Activated gamma-delta T cell treated with Interleukin-2 at 50 U/mL for 16 hours (primary cell): ENCODE data around the gene TBX1.
"Not testable (repeated sequence)": the region's sequence is repeated elsewhere in the genome, so short reads cannot be mapped to it uniquely, and the experiment has no call there.

ENCODE experiments used
- DNase-seq: peaks from one replicate; pipeline ENCODE4 v3.0.0-alpha.2; 2020

Gene TBX1

GRCh38 chr22:19723232-19723982, 37.2 kb upstream of the TBX1 start, which contains the start of gene GP1BB:
GP1BB (plus strand) TSS chr22:19723539; CDS start chr22:19723570, 31 bp downstream.
- peak; percentile 21 for DNase-seq

DNA sequence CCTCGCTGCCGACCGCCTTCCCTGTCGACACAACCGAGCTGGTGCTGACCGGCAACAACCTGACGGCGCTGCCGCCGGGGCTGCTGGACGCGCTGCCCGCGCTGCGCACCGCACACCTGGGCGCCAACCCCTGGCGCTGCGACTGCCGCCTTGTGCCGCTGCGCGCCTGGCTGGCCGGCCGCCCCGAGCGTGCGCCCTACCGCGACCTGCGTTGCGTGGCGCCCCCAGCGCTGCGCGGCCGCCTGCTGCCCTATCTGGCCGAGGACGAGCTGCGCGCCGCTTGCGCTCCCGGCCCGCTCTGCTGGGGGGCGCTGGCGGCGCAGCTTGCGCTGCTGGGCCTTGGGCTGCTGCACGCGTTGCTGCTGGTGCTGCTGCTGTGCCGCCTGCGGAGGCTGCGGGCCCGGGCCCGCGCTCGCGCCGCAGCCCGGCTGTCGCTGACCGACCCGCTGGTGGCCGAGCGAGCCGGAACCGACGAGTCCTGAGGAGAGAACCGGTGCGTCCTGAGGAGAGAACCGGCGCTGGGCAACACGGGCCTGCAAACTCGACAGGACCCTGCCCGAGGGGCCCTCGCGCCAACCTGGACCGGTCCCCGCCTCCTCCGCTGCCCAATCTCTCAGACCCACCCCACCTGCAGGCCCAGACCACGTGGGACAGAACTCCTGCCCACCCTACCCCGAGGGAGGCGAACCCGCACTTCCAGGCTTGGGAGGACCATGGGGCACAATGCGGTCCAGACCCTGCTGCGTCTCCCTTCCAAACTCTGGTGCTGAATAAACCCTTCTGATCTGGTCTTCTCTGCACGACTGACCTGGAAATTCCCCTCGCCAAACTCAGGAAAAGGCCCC, 36.4 kb upstream of the TBX1 start:
- DNase-seq, result no peak

DNA sequence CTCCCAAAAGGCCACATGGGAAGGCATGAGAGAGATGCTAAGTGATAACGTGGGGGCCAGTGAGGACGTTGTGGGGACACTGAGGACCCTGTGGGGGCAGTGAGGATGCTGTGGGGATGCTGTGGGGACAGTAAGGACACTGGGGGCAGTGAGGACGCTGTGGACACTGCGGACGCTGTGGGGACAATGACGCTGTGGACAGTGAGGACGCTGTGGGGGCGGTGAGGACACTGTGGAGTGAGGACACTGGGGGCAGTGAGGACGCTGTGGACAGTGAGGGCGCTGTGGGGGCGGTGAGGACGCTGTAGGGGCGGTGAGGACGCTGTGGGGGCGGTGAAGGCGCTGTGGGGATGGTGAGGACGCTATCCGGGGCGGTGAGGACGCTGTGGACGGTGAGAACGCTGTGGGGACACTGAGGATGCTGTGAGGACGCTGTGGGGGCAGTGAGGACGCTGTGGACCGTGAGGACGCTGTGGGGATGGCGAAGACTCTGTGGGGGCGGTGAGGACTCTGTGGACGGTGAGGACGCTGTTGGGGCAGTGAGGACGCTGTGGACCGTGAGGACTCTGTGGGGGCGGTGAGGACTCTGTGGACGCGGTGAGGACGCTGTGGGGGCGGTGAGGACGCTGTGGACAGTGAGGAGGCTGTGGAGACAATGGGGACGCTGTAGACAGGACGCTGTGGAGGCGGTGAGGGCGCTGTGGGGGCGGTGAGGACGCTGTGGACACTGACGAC, 35.5 kb upstream of the TBX1 start:
- DNase-seq, result no peak

GRCh38 chr22:19726064-19726788, 34.4 kb upstream of the TBX1 start:
- not testable (repeated sequence) for DNase-seq

- DNase-seq, result no peak
These were observed 33.0 kb upstream of the TBX1 start for GRCh38 chr22:19727310-19728150.

DNA sequence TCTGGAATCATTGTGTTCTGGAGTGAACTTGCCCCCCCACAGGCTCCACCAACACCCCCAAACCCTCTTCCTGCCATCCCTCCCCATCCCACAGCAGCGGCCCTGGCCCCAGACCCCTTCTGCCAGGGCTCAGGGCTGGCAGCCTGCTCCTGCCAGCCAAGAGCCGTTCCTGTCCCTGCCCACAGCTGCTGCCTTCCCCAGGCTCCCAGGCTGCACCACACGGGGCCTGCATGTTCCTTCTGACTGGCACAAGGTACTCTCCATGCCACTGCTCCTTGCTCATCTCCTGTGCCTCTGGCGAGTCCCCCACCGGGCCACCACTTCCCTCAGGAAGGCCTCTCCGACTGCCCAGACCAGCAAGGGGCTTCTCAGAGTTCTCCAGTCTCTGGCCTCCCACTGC, 32.3 kb upstream of the TBX1 start:
- DNase-seq, result no peak

- no peak for DNase-seq
These were observed 31.7 kb upstream of the TBX1 start for GRCh38 chr22:19728836-19729235.

DNA sequence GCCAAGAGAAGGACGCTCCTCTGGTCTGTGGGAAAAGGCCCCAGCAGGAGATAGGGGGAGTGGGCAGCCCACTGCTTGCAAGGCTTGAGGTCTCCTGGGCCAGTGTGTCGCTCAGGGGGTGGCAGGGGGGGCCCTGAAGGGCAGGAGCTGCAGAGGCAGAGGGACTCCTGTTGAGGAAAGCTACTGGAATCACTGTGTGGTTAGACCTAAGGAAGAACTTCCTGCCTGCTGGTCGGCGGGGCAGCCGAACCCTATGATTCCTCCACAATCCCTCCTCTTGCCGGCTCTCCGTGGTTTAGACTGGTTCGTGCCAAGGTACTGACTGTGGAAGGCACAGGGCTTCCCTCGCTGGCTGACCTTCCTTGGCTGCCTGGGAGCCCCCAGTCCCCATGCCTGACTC, 31.1 kb upstream of the TBX1 start:
- no peak for DNase-seq

- DNase-seq, result no peak
These were observed 30.4 kb upstream of the TBX1 start for GRCh38 chr22:19730198-19730597.

DNA sequence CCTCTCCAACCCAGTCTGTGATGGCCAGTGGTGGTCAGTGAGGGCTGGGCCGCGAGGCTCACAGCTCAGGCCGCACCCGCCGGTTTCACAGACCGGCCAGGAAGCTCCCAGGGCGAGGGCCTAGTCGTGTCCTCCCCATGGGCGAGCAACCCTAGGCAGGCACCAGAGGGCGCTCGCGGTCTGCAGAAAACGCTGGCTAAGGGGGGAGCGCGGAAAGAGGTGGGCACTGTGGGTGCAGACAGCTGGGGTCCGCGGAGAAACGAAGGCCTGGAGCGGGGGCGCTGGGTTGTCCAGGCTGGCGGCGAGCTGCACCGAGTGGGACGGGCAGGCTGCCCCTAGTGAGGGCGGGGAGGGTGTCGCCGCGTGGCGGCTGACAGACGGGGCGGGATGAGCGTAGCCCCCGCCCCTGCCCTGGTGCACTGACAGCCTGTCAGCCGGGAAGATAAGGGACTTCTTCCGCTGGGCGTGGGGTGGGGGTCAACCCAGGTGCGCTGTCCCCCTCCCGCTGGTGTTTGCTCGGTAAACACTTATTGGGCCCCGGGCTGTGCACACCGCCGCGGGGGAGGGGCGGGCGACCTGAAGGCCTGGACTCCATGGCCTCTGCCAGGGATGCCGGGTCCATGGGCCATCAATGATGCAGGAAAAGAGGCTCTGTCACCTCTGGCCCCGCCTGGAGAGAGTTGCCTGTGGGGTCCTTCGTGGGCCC, 29.8 kb upstream of the TBX1 start:
- DNase-seq, result peak; percentile 88

GRCh38 chr22:19731361-19732135, 29.0 kb upstream of the TBX1 start:
- DNase-seq, result no peak

DNA sequence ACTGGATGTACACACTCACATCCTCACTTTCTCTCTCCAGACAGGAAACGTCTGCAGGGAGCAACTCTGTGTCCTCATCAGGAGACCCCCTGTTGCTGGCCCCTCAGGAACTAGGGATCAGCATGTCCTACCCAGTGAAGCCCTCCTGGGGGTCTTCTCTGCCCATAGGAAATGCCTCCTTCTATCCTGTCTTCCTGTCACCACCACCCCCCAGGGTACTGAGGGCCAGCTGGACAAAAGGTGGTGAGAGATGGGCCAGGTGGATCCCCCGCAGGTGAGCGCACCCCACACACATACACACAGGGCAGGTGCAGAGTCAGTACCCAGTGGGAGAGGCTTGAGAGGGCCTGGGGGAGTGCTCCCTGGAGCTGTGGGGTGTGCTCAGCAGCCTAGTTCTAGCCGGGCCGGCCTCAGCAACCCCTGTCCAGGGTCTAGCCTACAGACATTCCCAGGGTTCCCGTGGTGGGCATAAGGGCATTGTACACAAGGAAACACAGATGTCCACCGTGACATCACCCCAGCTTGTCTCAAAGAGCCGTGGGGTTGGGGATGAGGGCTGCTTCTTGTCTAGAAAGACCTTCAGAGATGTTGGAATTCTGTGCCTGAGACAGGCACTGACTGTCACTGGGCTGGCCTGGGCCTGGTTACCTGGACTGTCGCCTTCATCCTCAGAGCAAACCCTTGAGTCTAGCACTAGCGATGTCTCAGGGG, 28.0 kb upstream of the TBX1 start:
- no peak for DNase-seq

- no peak for DNase-seq
These were observed 26.8 kb upstream of the TBX1 start for GRCh38 chr22:19733755-19734154.

GRCh38 chr22:19734163-19734562, 26.4 kb upstream of the TBX1 start:
- no peak for DNase-seq

GRCh38 chr22:19734837-19735382, 25.7 kb upstream of the TBX1 start:
- no peak for DNase-seq

GRCh38 chr22:19735665-19736510, 24.7 kb upstream of the TBX1 start:
- no peak for DNase-seq

DNA sequence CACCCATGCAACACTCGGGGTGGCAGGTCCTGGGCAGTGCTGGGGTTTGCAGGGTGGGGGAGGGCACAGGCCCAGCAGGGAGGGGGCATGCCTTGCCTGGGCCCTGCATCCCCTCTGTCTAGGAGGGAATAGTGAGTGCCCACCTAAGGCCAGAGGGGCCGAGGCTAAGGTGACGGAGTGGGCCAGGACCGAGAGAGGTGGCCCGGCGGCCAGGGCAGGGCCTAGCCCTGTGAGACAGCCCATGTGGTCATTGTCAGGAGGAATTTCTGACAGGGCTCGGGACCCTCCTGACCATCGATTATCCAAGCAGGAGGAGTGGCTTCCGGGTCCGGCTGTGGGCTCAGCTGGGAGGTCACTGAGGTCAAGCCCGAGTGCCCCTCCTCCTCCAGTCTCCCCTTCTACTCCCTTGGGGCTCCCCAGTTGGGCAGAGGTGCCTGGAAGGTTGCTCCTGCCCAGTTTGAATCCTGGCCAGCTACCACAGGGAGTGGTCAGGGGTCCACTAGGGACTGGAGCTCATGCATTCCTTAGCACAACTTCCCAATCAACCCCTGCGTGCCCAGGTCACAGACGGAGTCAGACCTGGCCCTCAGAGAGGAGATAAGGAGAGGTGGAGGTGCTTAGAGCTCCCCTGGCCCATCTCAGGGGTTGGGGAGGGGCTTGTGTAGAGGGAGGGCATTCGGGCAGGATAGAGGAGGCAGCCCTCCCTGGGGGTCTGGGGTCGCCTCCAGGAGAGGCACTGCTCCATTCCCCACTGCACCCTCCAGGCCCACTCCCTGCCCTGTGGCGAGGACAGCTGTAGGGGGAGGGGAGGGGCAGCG, 22.5 kb upstream of the TBX1 start:
- no peak for DNase-seq
